ENCODE data around the gene HAP1. TPM values are rescaled to one million over a fixed set of nuclear protein-coding genes. Genes with fewer than 3 reads are reported as not detected.
"Not testable (repeated sequence)": the region's sequence is repeated elsewhere in the genome, so short reads cannot be mapped to it uniquely, and the experiment has no call there.

HAP1 gene, protein sequence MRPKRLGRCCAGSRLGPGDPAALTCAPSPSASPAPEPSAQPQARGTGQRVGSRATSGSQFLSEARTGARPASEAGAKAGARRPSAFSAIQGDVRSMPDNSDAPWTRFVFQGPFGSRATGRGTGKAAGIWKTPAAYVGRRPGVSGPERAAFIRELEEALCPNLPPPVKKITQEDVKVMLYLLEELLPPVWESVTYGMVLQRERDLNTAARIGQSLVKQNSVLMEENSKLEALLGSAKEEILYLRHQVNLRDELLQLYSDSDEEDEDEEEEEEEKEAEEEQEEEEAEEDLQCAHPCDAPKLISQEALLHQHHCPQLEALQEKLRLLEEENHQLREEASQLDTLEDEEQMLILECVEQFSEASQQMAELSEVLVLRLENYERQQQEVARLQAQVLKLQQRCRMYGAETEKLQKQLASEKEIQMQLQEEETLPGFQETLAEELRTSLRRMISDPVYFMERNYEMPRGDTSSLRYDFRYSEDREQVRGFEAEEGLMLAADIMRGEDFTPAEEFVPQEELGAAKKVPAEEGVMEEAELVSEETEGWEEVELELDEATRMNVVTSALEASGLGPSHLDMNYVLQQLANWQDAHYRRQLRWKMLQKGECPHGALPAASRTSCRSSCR
- total RNA-seq, result not detected

GRCh38 chr17:41734139-41734948 lies at the start of gene HAP1:
Gene HAP1 (minus strand): TSS chr17:41734643. CDS start chr17:41734634, 9 bp downstream.
- DNase-seq (ENCODE audit: low spot score), result no peak
- ATAC-seq, result peak; percentile 24

- DNase-seq (ENCODE audit: low spot score) (no peak), ATAC-seq (no peak)
Observed at GRCh38 chr17:41782142-41782541, 47.7 kb upstream of the HAP1 start.

DNA sequence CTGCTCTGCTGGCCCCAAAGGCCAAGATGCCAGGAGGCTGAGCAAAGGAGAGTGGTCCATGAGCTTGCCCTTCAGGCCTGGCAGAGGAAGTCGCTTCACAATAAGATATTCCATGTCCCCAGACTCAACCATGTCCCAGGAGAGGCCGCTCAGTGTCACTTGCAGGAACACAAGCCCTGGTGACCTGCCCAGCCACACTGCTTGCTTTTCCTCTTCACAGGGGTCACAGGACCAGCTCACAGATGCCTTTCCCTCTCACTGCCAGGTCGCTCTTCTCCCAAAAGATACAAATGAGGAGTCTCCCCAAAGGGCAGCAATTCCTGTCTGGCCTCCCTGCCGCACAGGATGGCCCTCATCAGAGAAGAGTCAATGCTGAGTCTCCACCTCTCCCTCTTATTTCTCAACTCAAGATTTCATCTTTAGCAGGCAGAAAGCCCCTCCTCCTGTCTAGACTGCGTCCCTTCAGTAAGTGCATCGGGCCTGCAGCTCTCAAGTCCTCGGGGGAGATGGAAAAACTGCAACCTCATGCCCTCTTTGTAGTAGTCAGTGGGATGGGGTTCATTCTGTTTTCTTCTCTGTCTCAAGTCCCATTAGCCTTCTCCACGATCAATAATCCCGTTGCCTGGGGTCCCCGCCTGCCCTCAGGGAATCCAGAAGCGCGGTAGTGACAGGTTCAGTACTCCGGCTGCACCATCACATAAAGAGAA lies 47.1 kb upstream of the HAP1 start:
- no peak for DNase-seq (ENCODE audit: low spot score)

GRCh38 chr17:41779954-41780353 lies 45.5 kb upstream of the HAP1 start:
- DNase-seq (ENCODE audit: low spot score), result no peak
- no peak for ATAC-seq

More for the DNA sequence above, 47.1 kb upstream of the HAP1 start:
- ATAC-seq, result no peak

- DNase-seq (ENCODE audit: low spot score) (peak; percentile 88), ATAC-seq (peak; percentile 77)
Observed at GRCh38 chr17:41777574-41778188, 43.2 kb upstream of the HAP1 start.

- peak; percentile 47 for ATAC-seq
- DNase-seq (ENCODE audit: low spot score), result peak; percentile 65
Observed at GRCh38 chr17:41777157-41777573, 42.7 kb upstream of the HAP1 start.

DNA sequence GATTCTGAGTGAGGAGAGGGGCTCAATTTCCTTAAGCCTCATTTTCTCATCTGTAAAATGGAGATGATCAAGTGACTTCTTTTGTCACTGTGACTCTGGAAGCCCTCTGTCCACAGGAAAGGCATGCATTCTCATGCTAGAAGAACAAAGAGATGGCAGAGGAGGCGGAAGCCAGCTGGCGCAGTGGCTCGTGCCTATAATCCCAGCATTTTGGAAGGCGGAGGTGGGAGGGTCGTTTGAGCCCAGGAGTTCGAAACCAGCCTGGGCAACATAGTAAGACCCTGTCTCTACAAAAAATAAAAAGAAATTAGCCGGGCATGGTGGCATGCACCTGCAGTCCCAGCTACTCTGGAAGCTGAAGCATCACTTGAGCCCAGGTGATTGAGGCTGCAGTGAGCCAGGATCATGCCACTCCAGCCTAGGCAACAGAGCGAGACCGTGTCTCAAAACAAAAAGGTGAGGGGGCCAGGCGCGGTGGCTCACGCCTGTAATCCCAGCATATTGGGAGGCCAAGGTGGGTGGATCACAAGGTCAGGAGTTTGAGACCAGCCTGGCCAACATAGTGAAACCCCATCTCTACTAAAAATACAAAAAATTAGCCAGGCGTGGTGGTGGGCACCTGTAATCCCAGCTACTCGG lies 41.9 kb upstream of the HAP1 start:
- ATAC-seq, result not testable (repeated sequence)

GRCh38 chr17:41775394-41776226 lies 41.2 kb upstream of the HAP1 start:
- ATAC-seq (no peak), DNase-seq (ENCODE audit: low spot score) (no peak)

More for the DNA sequence above, 41.9 kb upstream of the HAP1 start:
- DNase-seq (ENCODE audit: low spot score), result not testable (repeated sequence)

- DNase-seq (ENCODE audit: low spot score) (no peak), ATAC-seq (no peak)
Observed at GRCh38 chr17:41773731-41774193, 39.3 kb upstream of the HAP1 start.

- ATAC-seq, result peak; percentile 42
Observed at GRCh38 chr17:41773190-41773588, 38.7 kb upstream of the HAP1 start.

DNA sequence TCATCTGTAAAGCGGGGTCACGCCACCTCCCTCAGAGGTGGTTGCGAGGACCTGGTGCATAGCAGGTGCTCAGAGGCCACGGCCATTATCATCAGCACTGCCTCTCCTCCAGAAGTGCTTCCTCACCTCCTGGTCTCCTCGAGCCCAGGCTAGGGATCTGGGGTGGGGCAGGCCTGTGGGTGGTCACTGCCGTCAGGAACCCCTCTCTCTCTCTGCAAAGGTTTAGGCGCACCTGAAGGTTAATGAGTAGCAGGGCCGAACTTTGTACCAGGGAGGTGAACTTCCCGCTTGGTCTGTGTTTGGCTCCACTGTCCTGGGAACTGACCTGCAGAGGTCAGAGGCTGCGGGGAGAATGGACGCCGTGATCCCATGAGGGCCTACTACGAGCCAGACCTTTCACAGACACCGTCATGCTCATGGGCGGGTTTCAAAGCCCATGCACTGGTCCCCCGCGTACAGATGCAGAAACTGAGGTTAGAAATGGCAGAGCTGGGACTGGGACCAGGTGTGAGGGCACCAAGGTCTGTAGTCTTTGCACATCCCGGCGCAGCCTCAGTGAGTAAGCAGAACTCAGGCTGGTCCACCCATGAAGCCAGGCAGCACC lies 38.2 kb upstream of the HAP1 start:
- ATAC-seq (peak; percentile 75), DNase-seq (ENCODE audit: low spot score) (peak; percentile 91)

More at GRCh38 chr17:41773190-41773588, 38.7 kb upstream of the HAP1 start:
- DNase-seq (ENCODE audit: low spot score), result peak; percentile 67

GRCh38 chr17:41772218-41772585 lies 37.8 kb upstream of the HAP1 start:
- ATAC-seq, result peak; percentile 46

DNA sequence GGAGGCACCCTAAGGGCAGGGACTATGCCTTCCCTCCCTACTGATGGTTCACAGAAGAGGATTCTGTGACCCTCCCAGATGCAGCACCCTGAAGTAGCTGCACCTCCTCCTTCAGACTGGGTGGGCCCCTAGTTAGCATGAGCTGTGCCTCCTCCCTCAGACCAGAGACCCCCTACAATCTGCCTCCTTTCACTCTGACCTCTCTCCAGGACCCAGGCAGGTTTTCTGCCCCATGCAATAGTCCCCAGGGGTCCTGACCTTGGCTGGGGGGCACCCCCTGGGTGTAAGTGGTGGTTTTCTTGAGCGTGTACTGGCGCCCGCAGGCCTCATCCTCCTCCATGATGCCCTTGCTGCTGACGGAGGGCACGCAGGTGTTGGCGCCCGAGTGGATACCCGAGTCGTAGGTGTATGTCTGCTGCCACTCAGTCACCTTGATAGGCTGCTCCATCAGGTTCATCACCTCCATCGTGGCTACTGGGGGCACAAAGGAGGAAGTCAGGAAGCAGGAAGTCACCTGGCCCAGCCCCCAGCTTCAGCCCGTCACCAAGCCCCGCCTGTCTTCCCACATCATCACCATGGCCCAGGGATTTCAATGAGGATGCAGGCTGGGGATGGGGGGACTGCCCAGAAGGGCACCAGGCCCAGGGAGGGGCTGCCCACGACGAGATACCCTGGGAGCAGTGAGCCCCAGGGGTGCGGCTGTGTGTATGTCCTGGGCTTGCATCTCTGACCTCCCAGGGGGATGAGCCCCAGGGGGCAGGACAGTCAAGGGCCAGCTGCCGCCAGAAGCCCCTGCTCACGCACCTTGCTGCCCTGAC lies 37.2 kb upstream of the HAP1 start:
- DNase-seq (ENCODE audit: low spot score), result no peak
- no peak for ATAC-seq

More at GRCh38 chr17:41772218-41772585, 37.8 kb upstream of the HAP1 start:
- peak; percentile 62 for DNase-seq (ENCODE audit: low spot score)

DNA sequence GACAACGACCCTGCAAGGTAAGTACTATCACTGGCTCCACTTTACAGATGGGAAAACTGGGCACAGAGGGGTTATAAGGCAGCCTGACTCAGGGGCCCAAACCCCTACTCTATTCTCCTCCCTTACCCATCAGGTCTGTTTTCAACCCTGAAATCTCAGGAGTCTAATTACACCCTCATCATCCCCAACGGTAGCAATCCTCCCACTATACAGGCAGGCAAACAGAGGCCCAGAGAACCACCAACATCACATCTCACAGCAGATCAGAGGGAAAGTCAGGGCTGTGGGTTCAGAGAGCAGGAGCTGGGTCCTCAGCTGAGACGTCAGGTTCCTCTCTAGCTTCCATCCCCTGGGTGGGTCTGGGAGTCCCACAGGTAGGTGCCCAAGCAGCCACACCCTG lies 35.5 kb upstream of the HAP1 start:
- ATAC-seq, result no peak
- DNase-seq (ENCODE audit: low spot score), result no peak

GRCh38 chr17:41769346-41769862 lies 35.0 kb upstream of the HAP1 start:
- ATAC-seq (peak; percentile 4), DNase-seq (ENCODE audit: low spot score) (no peak)

- ATAC-seq (no peak), DNase-seq (ENCODE audit: low spot score) (no peak)
Observed at GRCh38 chr17:41768682-41769288, 34.3 kb upstream of the HAP1 start.
